T-cell (primary cell): Measurements from ENCODE around the gene RUNX2. TPM values are rescaled to one million over a fixed set of nuclear protein-coding genes. Genes with fewer than 3 reads are reported as not detected.
A peak's percentile ranks its signal among the peaks of the same experiment; 100 is the strongest.

Experiments
- ATAC-seq, 4 experiments: fragments of 200-7000 bp in 3 of 4; fragments of 150-1000 bp in 1 of 4; cut with Tn5 transposase; replicated peaks in 1 of 4; 1 replicate in 3 of 4; 2 replicates in 1 of 4; pipeline ENCODE4 v1.10.0; 2021; ENCODE audit warnings: moderate library complexity in 3 of 4, mild to moderate bottlenecking in 2 of 4, moderate number of reproducible peaks in 1 of 4
- CTCF ChIA-PET, 2 donors: fragments of 300-600 bp; sonication (Branson Sonifier 250); formaldehyde crosslinking; loops; one replicate each; lab custom pipeline; 2022; ENCODE audit warnings: antibody characterized with exemption in 2 of 2; lab: Charles Lee
- POLR2A ChIA-PET, 2 donors: fragments of 300-600 bp; sonication (Branson Sonifier 250); formaldehyde crosslinking; loops; one replicate each; lab custom pipeline; 2022; ENCODE audit warnings: antibody characterized with exemption in 2 of 2; lab: Charles Lee
- DNase-seq, 35 experiments: peaks; one replicate each; pipeline versions ENCODE4 v3.0.0 to v3.0.0-alpha.2; 2013 to 2023
- H3K27ac ChIP-seq: one replicate; pipeline ENCODE4 v1.5.1; 2013; ENCODE audit warnings: low read length
- H3K27me3 ChIP-seq, 2 experiments: replicated peaks in 1 of 2; 1 replicate in 1 of 2; 2 replicates in 1 of 2; pipeline versions ENCODE4 v1.6.1 to v1.7.0; 2013; ENCODE audit warnings: low read length in 1 of 2, mixed read lengths in 1 of 2; ENCODE audit not compliant: control insufficient read depth in 2 of 2, insufficient read depth in 2 of 2; ENCODE audit errors: extremely low read depth in 1 of 2
- H3K36me3 ChIP-seq, 2 donors: 1 replicate in 1 of 2; 2 replicates in 1 of 2; pipeline versions ENCODE4 v1.6.1 to v1.7.0; 2013; ENCODE audit warnings: low read length in 1 of 2; ENCODE audit not compliant: control insufficient read depth in 2 of 2, insufficient read depth in 1 of 2; ENCODE audit errors: extremely low read depth in 1 of 2
- H3K4me1 ChIP-seq, 2 experiments: 1 replicate in 1 of 2; 2 replicates in 1 of 2; pipeline versions ENCODE4 v1.6.1 to v1.7.0; 2013; ENCODE audit warnings: low read length in 2 of 2, mixed read lengths in 1 of 2; ENCODE audit not compliant: insufficient read depth in 2 of 2, control insufficient read depth in 1 of 2; ENCODE audit errors: extremely low read depth in 1 of 2
- H3K4me3 ChIP-seq, 2 donors: 1 replicate in 1 of 2; 2 replicates in 1 of 2; pipeline versions ENCODE4 v1.5.1 to v1.7.0; 2013; ENCODE audit warnings: mild to moderate bottlenecking in 2 of 2, low read length in 1 of 2, moderate library complexity in 1 of 2; ENCODE audit not compliant: control insufficient read depth in 1 of 2; ENCODE audit errors: extremely low read depth in 1 of 2
- H3K9me3 ChIP-seq: 2 replicates; pipeline ENCODE4 v1.7.0; 2013
- H3K27ac Mint-ChIP-seq, 2 donors: one replicate each; pipeline ENCODE4 v1.8.0; 2020 to 2021; ENCODE audit warnings: mild to moderate bottlenecking in 2 of 2, mixed read lengths in 2 of 2
- H3K27me3 Mint-ChIP-seq, 2 donors: one replicate each; pipeline ENCODE4 v1.8.0; 2021 to 2022; ENCODE audit warnings: mixed read lengths in 2 of 2
- H3K36me3 Mint-ChIP-seq: one replicate; pipeline ENCODE4 v1.8.0; 2021; ENCODE audit warnings: mixed read lengths
- H3K4me1 Mint-ChIP-seq, 3 donors: one replicate each; pipeline ENCODE4 v1.8.0; 2020 to 2022; ENCODE audit warnings: mixed read lengths in 3 of 3, mild to moderate bottlenecking in 1 of 3
- H3K4me3 Mint-ChIP-seq, 3 donors: one replicate each; pipeline ENCODE4 v1.8.0; 2020 to 2022; ENCODE audit warnings: mild to moderate bottlenecking in 3 of 3, mixed read lengths in 3 of 3, moderate library complexity in 3 of 3
- H3K9me3 Mint-ChIP-seq, 3 donors: one replicate each; pipeline ENCODE4 v1.8.0; 2020 to 2022; ENCODE audit warnings: mixed read lengths in 3 of 3
- WGBS: methylation state at CpG from one replicate; pipeline ENCODE4 v1.1.5; 2013; ENCODE audit warnings: missing lambda C conversion rate; ENCODE audit not compliant: insufficient coverage; 5-methylcytosine and 5-hydroxymethylcytosine counted together
- total RNA-seq, 35 experiments: library from RNA in 6 of 35; stranded (reverse) in 6 of 35; fragments of 120-200 nt in 1 of 35; gene quantifications; one replicate each; pipeline versions ENCODE4 v1.2.1 to v1.2.4 and lab custom pipeline; 2013 to 2026

The RUNX2 gene
- total RNA-seq, 5 donors from 2014 or later (not counting 1 experiment from before 2014, with no cell fraction given), result 14.4 to 31.8 (median 22.4) TPM

- H3K27ac Mint-ChIP-seq, result peak overlapping the region in 1 of 2 donors; percentile 63
- ATAC-seq, result no peak
- Histone ChIP-seq H3K27ac (peak overlapping the region; percentile 30), H3K27me3 (no peaks in the 10 kb centered on the region), H3K9me3 (no peaks in the 10 kb centered on the region), H3K36me3 (no peaks in the 10 kb centered on the region), H3K4me1 (peaks cover 12 to 24% of the 10 kb centered on the region in 2 experiments), H3K4me3 (no peak overlapping the region)
- peaks cover 13% of the 10 kb centered on the region for H3K36me3 Mint-ChIP-seq
- 40% methylated on average over 1 of the region's 3 CpGs for WGBS
- peaks cover 54 to 79% (median 76%) of the 10 kb centered on the region in 3 donors for H3K4me1 Mint-ChIP-seq
- no peak for DNase-seq
- no peaks in the 10 kb centered on the region for H3K9me3 Mint-ChIP-seq
- ChIA-PET POLR2A (interaction anchor here in 1 of 2 donors (0.6 to 1.1 kb wide), 2 partner anchors 15 to 95 kb away, joined by 3 to 10 read pairs; no protein-coding TSS in a partner anchor), CTCF (no interaction called here)
- H3K27me3 Mint-ChIP-seq, result peaks cover 0 to 3% of the 10 kb centered on the region in 2 donors
- no peak overlapping the region for H3K4me3 Mint-ChIP-seq
Observed at GRCh38 chr6:45437439-45437815, 109.3 kb downstream of the RUNX2 start.

GRCh38 chr6:45438151-45438550 is 110.0 kb downstream of the RUNX2 start:
- ChIA-PET CTCF (no interaction called here), POLR2A (interaction anchor here in 1 of 2 donors (1.1 kb wide), 1 partner anchor 14 kb away, joined by 3 read pairs; no protein-coding TSS in a partner anchor)
- WGBS, result no CpG with 5 or more reads among the region's 3 CpGs
- Histone ChIP-seq H3K27me3 (no peaks in the 10 kb centered on the region), H3K4me1 (peaks cover 12 to 22% of the 10 kb centered on the region in 2 experiments), H3K36me3 (no peaks in the 10 kb centered on the region), H3K4me3 (no peak overlapping the region), H3K9me3 (no peaks in the 10 kb centered on the region), H3K27ac (no peak overlapping the region)
- ATAC-seq (no peak), DNase-seq (no peak)
- H3K4me3 Mint-ChIP-seq, result no peak overlapping the region
- peak overlapping the region in 1 of 2 donors; percentile 63 for H3K27ac Mint-ChIP-seq
- peaks cover 13% of the 10 kb centered on the region for H3K36me3 Mint-ChIP-seq
- peaks cover 0 to 3% of the 10 kb centered on the region in 2 donors for H3K27me3 Mint-ChIP-seq
- H3K4me1 Mint-ChIP-seq, result peaks cover 54 to 79% (median 75%) of the 10 kb centered on the region in 3 donors
- no peaks in the 10 kb centered on the region for H3K9me3 Mint-ChIP-seq

- Histone ChIP-seq H3K36me3 (no peaks in the 10 kb centered on the region), H3K4me3 (no peak overlapping the region), H3K4me1 (peaks cover 11 to 21% of the 10 kb centered on the region in 2 experiments), H3K27me3 (no peaks in the 10 kb centered on the region), H3K27ac (no peak overlapping the region), H3K9me3 (no peaks in the 10 kb centered on the region)
- POLR2A ChIA-PET, result no interaction called here
- ATAC-seq (peak; percentile 26 to 63 (median 45)), DNase-seq (peak in 1 of 35 experiments; percentile 34)
- peaks cover 0 to 3% of the 10 kb centered on the region in 2 donors for H3K27me3 Mint-ChIP-seq
- no peaks in the 10 kb centered on the region for H3K9me3 Mint-ChIP-seq
- no peak overlapping the region for H3K4me3 Mint-ChIP-seq
- H3K27ac Mint-ChIP-seq, result no peak overlapping the region
- peaks cover 50 to 78% (median 75%) of the 10 kb centered on the region in 3 donors for H3K4me1 Mint-ChIP-seq
- H3K36me3 Mint-ChIP-seq, result peaks cover 18% of the 10 kb centered on the region
- WGBS, result no CpG with 5 or more reads among the region's 1 CpG
- CTCF ChIA-PET, result no interaction called here
Observed at GRCh38 chr6:45438849-45439406, 110.8 kb downstream of the RUNX2 start.

GRCh38 chr6:45439459-45439858 is 111.3 kb downstream of the RUNX2 start:
- ChIA-PET POLR2A (no interaction called here), CTCF (interaction anchor here in 1 of 2 donors (0.6 kb wide), 1 partner anchor 122 kb away, joined by 4 read pairs; no protein-coding TSS in a partner anchor)
- Histone ChIP-seq H3K4me1 (peaks cover 15 to 19% of the 10 kb centered on the region in 2 experiments), H3K27ac (no peak overlapping the region), H3K4me3 (no peak overlapping the region), H3K9me3 (no peaks in the 10 kb centered on the region), H3K27me3 (no peaks in the 10 kb centered on the region), H3K36me3 (no peaks in the 10 kb centered on the region)
- Mint-ChIP-seq H3K27ac (peak overlapping the region in 1 of 2 donors; percentile 36), H3K9me3 (no peaks in the 10 kb centered on the region), H3K4me1 (peaks cover 44 to 78% (median 73%) of the 10 kb centered on the region in 3 donors), H3K27me3 (peaks cover 0 to 3% of the 10 kb centered on the region in 2 donors), H3K4me3 (no peak overlapping the region), H3K36me3 (peaks cover 23% of the 10 kb centered on the region)
- no peak for ATAC-seq
- WGBS, result 81% methylated on average over 3 of the region's 6 CpGs
- DNase-seq, result no peak

- Mint-ChIP-seq H3K4me3 (no peak overlapping the region), H3K36me3 (peaks cover 23% of the 10 kb centered on the region), H3K9me3 (no peaks in the 10 kb centered on the region), H3K4me1 (peaks cover 44 to 81% (median 74%) of the 10 kb centered on the region in 3 donors), H3K27ac (peak overlapping the region in 1 of 2 donors; percentile 36), H3K27me3 (peaks cover 0 to 3% of the 10 kb centered on the region in 2 donors)
- Histone ChIP-seq H3K4me3 (no peak overlapping the region), H3K27ac (no peak overlapping the region), H3K27me3 (no peaks in the 10 kb centered on the region), H3K36me3 (no peaks in the 10 kb centered on the region), H3K9me3 (no peaks in the 10 kb centered on the region), H3K4me1 (peaks cover 15 to 19% of the 10 kb centered on the region in 2 experiments)
- ATAC-seq, result no peak
- ChIA-PET POLR2A (no interaction called here), CTCF (interaction anchor here in 1 of 2 donors (0.6 kb wide), 1 partner anchor 123 kb away, joined by 4 read pairs; no protein-coding TSS in a partner anchor)
- WGBS, result 84% methylated on average over 6 of the region's 6 CpGs
- no peak for DNase-seq
Observed at GRCh38 chr6:45439861-45440388, 111.8 kb downstream of the RUNX2 start.

DNA sequence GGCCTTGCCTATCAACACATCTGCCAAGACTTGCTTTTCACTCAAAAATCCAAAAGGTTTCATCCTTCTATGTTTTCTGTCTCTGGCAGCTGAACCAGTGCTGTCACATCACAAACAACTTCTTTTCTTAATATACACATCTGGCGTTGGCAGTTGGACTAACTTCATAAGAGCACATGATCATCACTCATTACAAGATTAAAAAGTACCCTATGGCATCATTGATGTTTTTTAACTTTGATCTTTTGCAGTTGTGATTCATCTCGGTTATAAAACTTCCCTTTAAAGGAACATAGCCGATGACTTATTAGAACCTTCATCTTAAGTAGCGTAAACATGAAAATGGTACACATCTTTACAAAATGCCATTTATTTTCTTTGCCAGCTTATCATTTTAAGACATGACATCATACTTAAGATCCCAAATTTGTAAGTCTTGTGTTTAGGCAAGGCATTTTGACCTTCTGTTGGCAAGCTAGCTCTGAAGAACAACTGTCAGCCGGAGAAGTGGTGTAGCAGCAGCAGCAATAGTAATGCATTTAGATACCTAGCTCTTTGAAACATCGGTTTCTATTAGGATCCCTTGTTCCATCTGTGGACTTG is 113.8 kb downstream of the RUNX2 start:
- DNase-seq (peak in 1 of 35 experiments; percentile 36), ATAC-seq (peak; percentile 48 to 59 (median 54))
- Histone ChIP-seq H3K9me3 (no peaks in the 10 kb centered on the region), H3K4me1 (peaks cover 14 to 24% of the 10 kb centered on the region in 2 experiments), H3K27me3 (no peaks in the 10 kb centered on the region), H3K4me3 (no peak overlapping the region), H3K27ac (peak overlapping the region; percentile 11), H3K36me3 (no peaks in the 10 kb centered on the region)
- H3K4me1 Mint-ChIP-seq, result peaks cover 36 to 80% (median 73%) of the 10 kb centered on the region in 3 donors
- peaks cover 0 to 3% of the 10 kb centered on the region in 2 donors for H3K27me3 Mint-ChIP-seq
- POLR2A ChIA-PET, result interaction anchor here in 1 of 2 donors (0.5 kb wide), 1 partner anchor 11 kb away, joined by 3 read pairs; no protein-coding TSS in a partner anchor
- H3K9me3 Mint-ChIP-seq, result no peaks in the 10 kb centered on the region
- WGBS, result 22% methylated on average over 1 of the region's 6 CpGs
- H3K36me3 Mint-ChIP-seq, result peaks cover 25% of the 10 kb centered on the region
- no peak overlapping the region for H3K4me3 Mint-ChIP-seq
- CTCF ChIA-PET, result interaction anchor here in 1 of 2 donors (0.6 to 0.8 kb wide), 3 partner anchors 60 to 810 kb away, joined by 3 read pairs; no protein-coding TSS in a partner anchor
- peak overlapping the region; percentile 13 to 57 for H3K27ac Mint-ChIP-seq
